HCT116 (cell line): ENCODE measurements around the gene NRBP1. TPM values are rescaled to one million over a fixed set of nuclear protein-coding genes. Genes with fewer than 3 reads are reported as not detected.

Experiments
- ATAC-seq: fragments of 200-7000 bp; cut with Tn5 transposase; 2 replicates; pipeline ENCODE4 v1.9.1; 2020; ENCODE audit warnings: mild to moderate bottlenecking, moderate library complexity
- BruUV-seq: library from RNA; stranded (reverse); fragments of 400-500 nt; replicated peaks from 2 replicates; lab custom pipeline; 2021; lab: Mats Ljungman, UMichigan
- CTCF ChIA-PET: fragments of 300-600 bp; sonication (Branson Sonifier 250); formaldehyde crosslinking; loops from one replicate; lab custom pipeline; 2021; ENCODE audit warnings: antibody characterized with exemption; lab: Charles Lee
- POLR2A ChIA-PET: fragments of 300-600, 350-600 bp; sonication (Branson Sonifier 250); formaldehyde crosslinking; loops from one replicate; lab custom pipeline; 2021; ENCODE audit warnings: antibody characterized with exemption; lab: Charles Lee
- RAD21 ChIA-PET, 2 experiments: fragments of 300-600 bp; sonication (Branson Sonifier 250); formaldehyde crosslinking; loops; one replicate each; lab custom pipeline; 2023; ENCODE audit warnings: low total read pairs in 2 of 2; ENCODE audit not compliant: uncharacterized antibody in 2 of 2, unreplicated experiment in 2 of 2, low non-redundant PET in 1 of 2; lab: Charles Lee
- DNase-seq: peaks from one replicate; pipeline ENCODE4 v3.0.0-alpha.2; 2010; ENCODE audit warnings: low read depth, low spot score
- H2AFZ ChIP-seq: fragments of 200-600 bp; shearing (Covaris generic), sonication (generic); 2 replicates; pipeline ENCODE4 v1.6.1; 2017; ENCODE audit warnings: low read depth, mixed run types, mixed read lengths, antibody characterized with exemption, low read length; ENCODE audit not compliant: poor library complexity, severe bottlenecking
- H3K27ac ChIP-seq: 2 replicates; pipeline ENCODE4 v1.5.1; 2012; ENCODE audit warnings: low read depth, low read length
- H3K27me3 ChIP-seq: fragments of 200-600 bp; sonication (generic); 2 replicates; pipeline ENCODE4 v1.6.1; 2016; ENCODE audit warnings: mixed run types, low read length, mixed read lengths; ENCODE audit not compliant: insufficient read depth
- H3K36me3 ChIP-seq, 2 experiments: fragments of 200-500 bp in 1 of 2; fragments of 200-600 bp in 1 of 2; sonication (Bioruptor generic) in 1 of 2; sonication (generic) in 1 of 2; 2 replicates each; pipeline versions ENCODE4 v1.5.1 to v1.6.1; 2014 to 2016; ENCODE audit warnings: low read length in 2 of 2, inconsistent platforms in 1 of 2, mixed read lengths in 1 of 2, mixed run types in 1 of 2; ENCODE audit not compliant: insufficient read depth in 2 of 2, control insufficient read depth in 1 of 2
- H3K4me1 ChIP-seq, 2 experiments: fragments of 200-600 bp in 1 of 2; sonication (generic) in 1 of 2; 2 replicates each; pipeline versions ENCODE4 v1.5.1 to v1.6.1; 2012 to 2017; ENCODE audit warnings: low read length in 2 of 2, inconsistent platforms in 1 of 2, mild to moderate bottlenecking in 1 of 2, mixed read lengths in 1 of 2, mixed run types in 1 of 2, moderate library complexity in 1 of 2; ENCODE audit not compliant: insufficient read depth in 2 of 2, control insufficient read depth in 1 of 2
- H3K4me2 ChIP-seq: fragments of 200-600 bp; sonication (generic); 2 replicates; pipeline ENCODE4 v1.6.1; 2017; ENCODE audit warnings: mixed run types, low read length, mixed read lengths
- H3K4me3 ChIP-seq, 2 experiments: fragments of 200-600 bp in 1 of 2; sonication (generic) in 1 of 2; replicated peaks in 1 of 2; 2 replicates each; pipeline ENCODE4 v1.5.1; 2011 to 2016; ENCODE audit warnings: low read length in 2 of 2, control low read depth in 1 of 2, low read depth in 1 of 2, mild to moderate bottlenecking in 1 of 2, mixed read lengths in 1 of 2, mixed run types in 1 of 2
- H3K79me2 ChIP-seq: fragments of 200-600 bp; sonication (generic); 2 replicates; pipeline ENCODE4 v1.6.1; 2017; ENCODE audit warnings: mild to moderate bottlenecking, mixed run types, low read length, moderate library complexity, mixed read lengths; ENCODE audit not compliant: insufficient read depth
- H3K9ac ChIP-seq: fragments of 200-600 bp; sonication (generic); 2 replicates; pipeline ENCODE4 v1.6.1; 2016; ENCODE audit warnings: low read length, mixed read lengths
- H3K9me2 ChIP-seq: fragments of 200-600 bp; sonication (generic), shearing (Covaris generic); 2 replicates; pipeline ENCODE4 v1.6.1; 2017; ENCODE audit warnings: mixed run types, mild to moderate bottlenecking, moderate library complexity; ENCODE audit not compliant: insufficient read depth
- H3K9me3 ChIP-seq, 2 experiments: fragments of 200-500 bp in 1 of 2; fragments of 200-600 bp in 1 of 2; sonication (Bioruptor generic) in 1 of 2; sonication (generic) in 1 of 2; 2 replicates each; pipeline ENCODE4 v1.6.1; 2014 to 2017; ENCODE audit warnings: low read length in 2 of 2, mixed read lengths in 2 of 2, inconsistent platforms in 1 of 2, low read depth in 1 of 2, mild to moderate bottlenecking in 1 of 2, mixed run types in 1 of 2, moderate library complexity in 1 of 2; ENCODE audit not compliant: control insufficient read depth in 1 of 2, insufficient read depth in 1 of 2
- H4K20me1 ChIP-seq: fragments of 200-600 bp; sonication (generic), shearing (Covaris generic); 2 replicates; pipeline ENCODE4 v1.6.1; 2017; ENCODE audit warnings: mixed run types, mild to moderate bottlenecking, moderate library complexity; ENCODE audit not compliant: insufficient read depth
- ATF3 ChIP-seq: IDR thresholded peaks from 2 replicates; pipeline ENCODE4 v1.6.1; 2012
- CBX3 ChIP-seq: IDR thresholded peaks from 2 replicates; pipeline ENCODE4 v1.6.1; 2012; ENCODE audit warnings: low read depth
- CEBPB ChIP-seq: IDR thresholded peaks from 2 replicates; pipeline ENCODE4 v1.6.1; 2012; ENCODE audit warnings: low read depth
- CTCF ChIP-seq, 3 experiments: fragments of 200-600 bp in 1 of 3; sonication (generic) in 1 of 3; IDR thresholded peaks in 2 of 3; conservative IDR thresholded peaks in 1 of 3; 2 replicates each; pipeline ENCODE4 v1.5.1; 2012 to 2017; ENCODE audit warnings: low read depth in 2 of 3, low read length in 2 of 3, antibody characterized with exemption in 1 of 3, borderline replicate concordance in 1 of 3, control low read depth in 1 of 3, mild to moderate bottlenecking in 1 of 3, mixed read lengths in 1 of 3, mixed run types in 1 of 3, moderate library complexity in 1 of 3; ENCODE audit not compliant: insufficient read depth in 1 of 3
- EGR1 ChIP-seq: IDR thresholded peaks from 2 replicates; pipeline ENCODE4 v1.6.1; 2012; ENCODE audit warnings: low read depth
- EZH2phosphoT487 ChIP-seq: fragments of 200-600 bp; IDR thresholded peaks from 2 replicates; pipeline ENCODE4 v1.6.1; 2018; ENCODE audit warnings: antibody characterized with exemption, borderline replicate concordance
- JUND ChIP-seq: IDR thresholded peaks from 2 replicates; pipeline ENCODE4 v1.6.1; 2012
- MAX ChIP-seq: IDR thresholded peaks from 2 replicates; pipeline ENCODE4 v1.6.1; 2012
- POLR2A ChIP-seq: IDR thresholded peaks from 2 replicates; pipeline ENCODE4 v1.7.0; 2011; ENCODE audit warnings: borderline replicate concordance; ENCODE audit not compliant: insufficient read depth, insufficient read length; ENCODE audit errors: extremely low read depth
- POLR2AphosphoS5 ChIP-seq: IDR thresholded peaks from 2 replicates; pipeline ENCODE4 v1.6.1; 2011; ENCODE audit warnings: mild to moderate bottlenecking, low read depth, low read length, moderate library complexity
- RAD21 ChIP-seq: IDR thresholded peaks from 2 replicates; pipeline ENCODE4 v1.6.1; 2012; ENCODE audit warnings: low read depth, mild to moderate bottlenecking
- REST ChIP-seq: IDR thresholded peaks from 2 replicates; pipeline ENCODE4 v1.6.1; 2012; ENCODE audit warnings: low read depth
- SP1 ChIP-seq: IDR thresholded peaks from 2 replicates; pipeline ENCODE4 v1.6.1; 2012; ENCODE audit warnings: low read depth
- SRF ChIP-seq: IDR thresholded peaks from 2 replicates; pipeline ENCODE4 v1.6.1; 2012; ENCODE audit warnings: low read depth
- YY1 ChIP-seq: IDR thresholded peaks from 2 replicates; pipeline ENCODE4 v1.6.1; 2011; ENCODE audit warnings: low read length, low read depth, moderate library complexity, mild to moderate bottlenecking; ENCODE audit not compliant: insufficient replicate concordance; ENCODE audit errors: extremely low read depth
- ZBTB33 ChIP-seq: IDR thresholded peaks from 2 replicates; pipeline ENCODE4 v1.6.1; 2011; ENCODE audit warnings: mild to moderate bottlenecking, low read length, moderate library complexity; ENCODE audit not compliant: insufficient replicate concordance; ENCODE audit errors: extremely low read depth
- ZFX ChIP-seq: fragments of 450-650 bp; IDR thresholded peaks from 2 replicates; pipeline ENCODE4 v1.6.1; 2017
- ZNF274 ChIP-seq: fragments of 200-500 bp; sonication (Bioruptor generic); IDR thresholded peaks from 2 replicates; pipeline ENCODE4 v1.6.1; 2014; ENCODE audit warnings: mild to moderate bottlenecking, low read depth, low read length, inconsistent platforms
- intact Hi-C: fragments of 100-400 bp; cut with micrococcal nuclease; formaldehyde crosslinking; loops from 2 replicates; pipeline ENCODE4 v1.10.0; 2022
- total RNA-seq: library from RNA; stranded (reverse); gene quantifications from one replicate; pipeline ENCODE4 v1.2.1, GENCODE V29; 2021; ENCODE audit not compliant: unreplicated experiment

NRBP1 gene
- total RNA-seq, 1 experiment from 2014 or later = 79.1 TPM

GRCh38 chr2:27485496-27485895 lies 57.1 kb downstream of the NRBP1 start:
- no peaks in the 10 kb centered on the region for H4K20me1 ChIP-seq
- ChIA-PET CTCF (no interaction called here), POLR2A (no interaction called here), RAD21 (no interaction called here)
- no peak overlapping the region for H2AFZ ChIP-seq
- no peak overlapping the region for H3K9ac ChIP-seq
- H3K27ac ChIP-seq = no peak overlapping the region
- no peaks in the 10 kb centered on the region for H3K27me3 ChIP-seq
- BruUV-seq = no TSS peak
- H3K4me2 ChIP-seq = no peak overlapping the region
- intact Hi-C loops = no loop called here
- H3K36me3 ChIP-seq = no peaks in the 10 kb centered on the region
- no peaks in the 10 kb centered on the region for H3K9me3 ChIP-seq
- ATAC-seq = no peak
- no peak for TF ChIP-seq CEBPB
- no peak for TF ChIP-seq POLR2A
- no peak for TF ChIP-seq MAX
- no peak for TF ChIP-seq YY1
- TF ChIP-seq CTCF (IDR thresholded peaks at IDR 0.05 in 2 of 3, conservative IDR thresholded peaks at IDR 0.05 in 1 of 3; ENCODE audit: borderline replicate concordance in 1 of 3, insufficient read depth in 1 of 3, low read depth in 2 of 3, low read length in 2 of 3) = no peak
- TF ChIP-seq CBX3 = no peak
- TF ChIP-seq REST = no peak
- TF ChIP-seq SRF = no peak
- no peak for TF ChIP-seq RAD21
- no peak for TF ChIP-seq ZBTB33
- TF ChIP-seq JUND = no peak
- TF ChIP-seq SP1 = no peak
- TF ChIP-seq EZH2phosphoT487 = no peak
- TF ChIP-seq ATF3 = no peak
- no peak for TF ChIP-seq ZFX
- TF ChIP-seq ZNF274 = no peak
- TF ChIP-seq EGR1 = no peak
- no peak for TF ChIP-seq POLR2AphosphoS5
- H3K79me2 ChIP-seq = no peaks in the 10 kb centered on the region
- DNase-seq = no peak
- H3K4me1 ChIP-seq = peaks cover 8 to 17% of the 10 kb centered on the region in 2 experiments
- H3K9me2 ChIP-seq = no peaks in the 10 kb centered on the region
- no peak overlapping the region for H3K4me3 ChIP-seq
